GM12891 (cell line): ENCODE results near the gene PAIP2.
"Not testable (repeated sequence)": the region's sequence is repeated elsewhere in the genome, so short reads cannot be mapped to it uniquely, and the experiment has no call there.

Experiments
- PAX5 ChIP-seq: IDR thresholded peaks from 2 replicates; pipeline ENCODE4 v1.6.1; 2011; ENCODE audit warnings: low read length, moderate library complexity, mild to moderate bottlenecking; ENCODE audit not compliant: insufficient read depth, severe bottlenecking
- POLR2A ChIP-seq: IDR thresholded peaks from 2 replicates; pipeline ENCODE4 v1.6.1; 2011; ENCODE audit warnings: low read depth, low read length, control low read depth
- POLR2AphosphoS5 ChIP-seq: IDR thresholded peaks from 2 replicates; pipeline ENCODE4 v1.6.1; 2011; ENCODE audit warnings: low read depth, low read length, control low read depth
- SPI1 ChIP-seq: IDR thresholded peaks from 2 replicates; pipeline ENCODE4 v1.6.1; 2011; ENCODE audit warnings: low read depth, low read length, control low read depth
- TAF1 ChIP-seq: IDR thresholded peaks from 2 replicates; pipeline ENCODE4 v1.6.1; 2011; ENCODE audit warnings: low read depth, low read length, control low read depth

DNA sequence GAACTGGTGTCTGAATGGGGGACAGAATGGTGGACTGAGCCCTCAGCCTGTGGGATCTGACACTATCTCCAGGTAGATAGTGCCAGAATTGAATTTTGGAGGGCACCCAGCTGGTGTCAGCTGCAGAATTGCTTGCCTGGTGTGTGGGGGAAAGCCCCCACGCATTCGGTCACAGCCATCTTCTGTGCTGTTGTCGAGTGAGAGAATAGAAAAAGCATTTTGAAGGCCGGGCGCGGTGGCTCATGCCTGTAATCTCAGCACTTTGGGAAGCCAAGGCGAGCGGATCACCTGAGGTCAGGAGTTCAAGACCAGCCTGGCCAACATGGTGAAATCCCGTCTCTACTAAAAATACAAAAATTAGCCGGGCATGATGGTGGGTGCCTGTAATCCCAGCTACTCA is 45.3 kb downstream of the PAIP2 start:
- TF ChIP-seq POLR2A, PAX5, POLR2AphosphoS5, SPI1, TAF1: not testable (repeated sequence)
